Activated naive CD4-positive, alpha-beta T cell (primary cell): ENCODE measurements around the gene EFCAB12.
"Not testable (repeated sequence)": the region's sequence is repeated elsewhere in the genome, so short reads cannot be mapped to it uniquely, and the experiment has no call there.

Experiments used
- DNase-seq, 4 experiments: peaks; one replicate each; lab custom pipeline; 2025; lab: John Stamatoyannopoulos, UW

The EFCAB12 gene

DNA sequence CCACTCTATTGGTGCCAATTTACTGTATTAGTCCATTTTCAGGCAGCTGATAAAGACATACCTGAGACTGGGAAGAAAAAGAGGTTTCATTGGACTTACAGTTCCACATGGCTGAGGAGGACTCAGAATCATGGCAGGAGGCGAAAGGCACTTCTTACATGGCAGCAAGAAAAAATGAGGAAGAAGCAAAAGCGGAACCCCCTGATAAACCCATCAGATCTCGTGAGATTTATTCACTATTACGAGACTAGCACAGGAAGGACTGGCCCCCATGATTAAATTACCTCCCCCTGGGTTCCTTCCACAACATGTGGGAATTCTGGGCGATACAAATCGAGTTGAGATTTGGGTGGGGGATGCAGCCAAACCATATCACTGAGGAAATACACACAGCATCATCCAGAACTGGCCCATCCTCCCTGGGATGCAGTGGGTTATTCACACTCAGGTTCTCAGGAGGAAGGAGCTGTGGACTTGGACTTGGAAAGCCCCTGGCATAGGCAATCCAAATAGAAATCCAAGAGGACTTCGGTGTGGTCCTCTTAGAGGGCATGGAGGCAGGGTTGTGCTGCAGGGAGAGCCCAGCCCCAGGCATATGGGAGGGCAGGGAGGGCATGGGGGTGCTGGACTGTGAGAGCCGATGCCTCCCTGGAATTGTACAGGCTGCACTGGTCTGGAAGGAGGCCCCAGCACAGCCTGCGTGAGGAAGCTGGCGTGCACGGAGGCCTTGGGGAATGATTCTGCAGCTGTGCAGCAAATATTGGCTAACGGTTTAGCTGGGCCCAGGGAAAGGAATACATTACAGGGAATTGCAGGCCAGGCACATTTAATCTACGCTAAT, 62.9 kb downstream of the EFCAB12 start:
- DNase-seq, result no peak

DNA sequence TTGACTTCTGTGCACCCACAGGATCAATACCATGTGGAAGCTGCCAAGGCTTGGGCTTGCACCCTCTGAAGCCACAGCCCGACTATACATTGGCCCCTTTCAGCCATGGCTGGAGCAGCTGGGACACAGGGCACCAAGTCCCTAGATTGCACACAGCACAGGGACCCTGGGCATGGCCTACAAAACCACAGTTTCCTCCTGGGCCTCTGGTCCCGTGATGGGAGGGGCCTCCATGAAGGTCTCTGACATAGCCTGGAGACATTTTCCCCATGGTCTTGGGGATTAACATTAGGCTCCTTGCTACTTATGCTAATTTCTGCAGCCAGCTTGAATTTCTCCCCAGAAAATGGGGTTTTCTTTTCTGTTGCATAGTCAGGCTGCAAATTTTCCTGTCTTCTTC, 63.6 kb downstream of the EFCAB12 start:
- not testable (repeated sequence) for DNase-seq

DNA sequence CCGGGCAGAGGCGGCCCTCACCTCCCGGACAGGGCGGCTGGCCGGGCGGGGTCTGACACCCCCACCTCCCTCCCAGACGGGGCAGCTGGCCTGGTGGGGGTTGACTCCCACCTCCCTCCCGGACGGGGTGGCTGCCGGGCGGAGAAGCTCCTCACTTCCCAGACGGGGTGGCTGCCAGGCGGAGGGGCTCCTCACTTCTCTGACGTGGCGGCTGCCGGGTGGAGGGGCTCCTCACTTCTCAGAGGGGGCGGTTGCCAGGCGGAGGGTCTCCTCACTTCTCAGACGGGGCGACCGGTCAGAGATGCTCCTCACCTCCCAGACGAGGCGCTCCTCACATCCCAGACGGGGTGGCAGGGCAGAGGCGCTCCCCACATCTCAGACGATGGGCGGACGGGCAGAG, 65.1 kb downstream of the EFCAB12 start:
- not testable (repeated sequence) for DNase-seq

DNA sequence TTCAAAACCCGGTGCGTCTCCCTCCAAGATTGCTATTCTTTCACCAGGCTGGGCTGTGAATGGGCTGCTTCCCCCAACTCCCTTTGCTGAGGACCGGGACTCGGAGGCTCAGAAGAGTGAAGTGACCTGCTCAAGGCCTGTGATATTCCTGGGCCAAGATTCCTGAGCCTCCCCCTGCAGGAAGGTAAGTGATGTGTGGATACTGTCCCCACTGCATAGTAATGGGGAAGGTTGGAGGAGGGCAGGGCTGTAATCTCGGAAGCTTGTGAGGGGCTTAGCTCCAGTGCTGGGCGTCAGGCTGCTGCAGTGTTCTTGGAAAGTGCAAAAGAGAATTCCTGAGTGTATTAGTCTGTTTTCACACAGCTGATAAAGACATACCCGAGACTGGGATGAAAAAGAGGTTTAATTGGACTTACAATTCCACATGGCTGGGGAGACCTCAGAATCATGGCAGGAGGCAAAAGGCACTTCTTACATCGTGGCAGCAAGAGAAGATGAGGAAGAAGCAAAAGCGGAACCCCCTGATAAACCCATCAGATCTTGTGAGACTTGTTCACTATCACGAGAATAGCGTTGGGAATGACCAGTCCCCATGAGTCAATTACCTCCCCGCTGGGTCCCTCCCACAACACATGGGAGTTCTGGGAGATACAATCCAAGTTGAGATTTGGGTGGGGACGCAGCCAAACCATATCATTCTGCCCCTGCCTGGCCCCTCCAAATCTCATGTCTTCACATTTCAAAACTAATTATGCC, 67.6 kb downstream of the EFCAB12 start:
- no peak for DNase-seq

DNA sequence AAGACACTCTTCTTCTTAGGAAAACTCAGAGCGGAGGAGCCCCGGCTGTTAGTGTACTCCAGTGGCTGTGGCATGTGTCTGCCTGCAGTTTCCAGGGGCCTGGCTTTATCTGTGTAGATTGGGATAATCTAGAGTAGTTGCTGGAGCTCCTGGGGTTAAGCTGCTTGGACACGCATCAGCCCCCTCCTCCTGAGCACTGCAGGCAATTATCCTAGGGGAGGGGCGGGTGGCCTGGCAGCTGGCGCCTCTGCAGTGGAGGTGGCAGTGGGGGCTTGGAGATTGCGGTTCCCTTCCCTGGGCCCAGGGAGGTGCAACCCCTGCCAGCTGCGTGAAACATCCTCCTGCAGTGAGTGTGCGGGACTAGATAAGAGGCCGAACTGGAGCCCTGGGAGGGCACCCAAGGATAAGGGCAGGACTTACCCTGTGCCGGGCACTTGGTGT, 68.2 kb downstream of the EFCAB12 start:
- DNase-seq, result no peak

DNA sequence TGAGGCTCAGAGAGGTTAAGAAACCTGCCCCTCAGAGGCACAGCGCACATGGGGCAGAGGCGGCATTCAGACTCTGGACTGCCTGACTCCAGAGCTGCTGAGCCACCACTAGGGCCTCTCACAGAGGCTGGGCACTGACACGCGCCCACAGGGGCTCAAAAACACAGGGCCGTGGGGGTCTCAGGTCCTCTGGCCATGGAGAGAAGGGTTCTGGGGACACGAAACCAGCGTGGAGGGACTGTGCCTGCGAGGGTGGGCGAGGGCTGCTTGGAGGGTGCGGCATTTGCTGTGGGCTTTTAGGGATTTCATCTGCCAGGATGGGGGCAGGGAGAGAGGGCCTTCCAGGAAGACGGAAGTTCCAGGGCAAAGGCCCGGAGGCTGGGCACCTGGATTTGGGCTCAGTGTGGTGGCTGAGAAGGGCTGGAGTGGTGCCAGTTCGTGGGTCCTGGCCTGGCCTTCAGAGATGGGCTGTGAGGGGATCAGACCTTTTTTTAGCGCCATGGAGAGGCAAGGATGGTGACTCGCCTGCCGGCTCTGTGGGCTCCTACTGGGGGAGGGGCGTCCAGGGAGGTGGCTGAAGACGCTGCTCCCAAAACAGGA, 69.6 kb downstream of the EFCAB12 start:
- no peak for DNase-seq

DNA sequence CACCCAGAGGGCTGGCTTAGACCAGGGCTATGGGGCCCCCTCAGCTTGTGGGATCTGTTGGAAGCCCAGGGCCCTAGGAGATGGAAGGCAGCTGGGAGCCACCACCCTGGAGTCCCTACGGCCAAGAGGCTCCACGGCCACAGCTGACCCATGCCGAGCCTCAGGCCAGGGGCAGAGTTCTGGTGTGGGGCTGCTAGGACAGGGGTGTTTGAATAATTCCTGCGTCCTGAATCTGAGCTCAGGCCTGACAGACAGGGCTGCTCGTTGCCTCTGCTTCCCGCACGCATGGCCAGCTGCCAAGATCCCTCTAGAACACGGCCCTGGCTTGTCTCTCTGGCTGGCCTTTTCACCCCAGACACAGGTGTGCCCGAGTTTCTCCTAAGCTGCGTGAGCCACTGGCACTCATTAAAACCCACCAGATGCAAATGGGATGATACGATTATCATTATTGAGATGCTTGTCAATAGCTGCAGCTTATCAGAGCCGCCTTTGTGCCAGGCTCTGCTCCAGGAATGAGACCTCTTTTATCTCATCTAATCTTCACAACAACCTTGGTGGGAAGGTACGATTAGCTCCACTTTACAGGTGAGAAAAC, 70.2 kb downstream of the EFCAB12 start:
- DNase-seq, result no peak

DNA sequence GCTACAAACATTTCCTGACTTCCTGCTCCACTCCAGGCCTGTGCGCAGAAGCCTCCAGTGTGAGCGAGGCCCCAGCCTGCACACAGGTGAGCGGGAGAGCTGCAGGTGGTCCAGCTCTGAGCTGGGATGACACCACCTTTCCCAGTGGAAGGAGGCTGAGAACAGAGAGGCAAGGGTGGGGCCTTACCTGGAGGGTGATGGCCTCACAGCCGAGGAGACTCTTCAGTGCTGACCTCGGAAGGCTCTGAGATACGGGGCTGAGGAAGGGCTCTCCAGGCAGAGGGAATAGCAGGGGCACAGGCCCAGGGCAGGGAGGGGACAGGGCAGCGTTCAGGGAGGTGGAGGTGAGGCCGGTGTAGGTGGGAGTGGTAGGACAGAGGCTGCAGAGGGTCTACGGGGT, 70.8 kb downstream of the EFCAB12 start:
- DNase-seq, result no peak

DNA sequence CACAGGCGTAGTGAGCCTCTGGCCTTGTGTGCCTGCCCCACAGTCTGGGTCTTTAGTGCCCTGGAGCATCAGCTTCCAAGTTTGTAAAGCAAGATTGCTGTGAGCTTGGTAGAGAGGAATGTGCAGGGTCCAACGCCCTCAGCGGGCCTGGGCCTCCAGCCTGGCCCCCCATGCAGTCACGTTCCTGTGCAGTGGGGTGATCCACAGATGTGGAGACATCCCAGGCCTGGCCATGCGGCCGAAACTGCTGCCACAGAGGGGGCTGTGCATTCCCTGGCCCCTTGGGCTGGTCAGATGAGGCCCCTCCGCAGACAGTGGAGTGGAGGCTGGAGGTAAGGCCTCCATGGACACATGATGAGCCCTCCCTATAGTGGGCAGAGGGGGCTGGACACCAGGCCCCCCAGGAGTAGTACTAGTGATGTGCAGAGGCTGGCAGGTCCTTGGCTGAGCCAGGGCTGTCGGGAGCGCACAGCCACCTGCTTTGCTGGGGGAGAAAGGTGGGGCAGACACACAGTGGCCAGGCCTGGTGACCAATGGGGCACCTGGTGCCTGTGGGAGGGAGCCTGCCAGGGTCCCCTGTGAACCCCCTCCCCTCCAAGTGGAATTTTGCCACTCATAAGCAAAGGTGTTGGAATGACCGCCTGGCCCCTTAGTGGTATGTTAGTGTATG, 71.5 kb downstream of the EFCAB12 start:
- no peak for DNase-seq

DNA sequence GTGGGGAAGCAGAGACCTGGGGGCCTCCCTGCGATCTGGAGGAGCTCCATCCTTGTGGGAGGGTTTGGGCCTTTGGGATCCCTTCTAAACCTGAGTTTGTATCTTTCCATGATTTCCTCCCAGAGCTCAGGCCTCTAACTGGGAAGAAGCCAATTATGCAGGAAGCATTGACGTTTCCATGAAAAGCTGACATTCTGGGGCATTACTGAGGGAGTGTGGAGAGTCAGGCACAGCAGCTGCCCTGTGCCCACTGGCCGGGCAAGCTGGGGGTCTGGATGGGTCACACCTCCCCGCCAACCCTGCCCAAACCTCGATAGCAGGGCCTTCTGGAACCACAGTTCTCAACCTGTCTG, 74.9 kb downstream of the EFCAB12 start:
- DNase-seq, result no peak

DNA sequence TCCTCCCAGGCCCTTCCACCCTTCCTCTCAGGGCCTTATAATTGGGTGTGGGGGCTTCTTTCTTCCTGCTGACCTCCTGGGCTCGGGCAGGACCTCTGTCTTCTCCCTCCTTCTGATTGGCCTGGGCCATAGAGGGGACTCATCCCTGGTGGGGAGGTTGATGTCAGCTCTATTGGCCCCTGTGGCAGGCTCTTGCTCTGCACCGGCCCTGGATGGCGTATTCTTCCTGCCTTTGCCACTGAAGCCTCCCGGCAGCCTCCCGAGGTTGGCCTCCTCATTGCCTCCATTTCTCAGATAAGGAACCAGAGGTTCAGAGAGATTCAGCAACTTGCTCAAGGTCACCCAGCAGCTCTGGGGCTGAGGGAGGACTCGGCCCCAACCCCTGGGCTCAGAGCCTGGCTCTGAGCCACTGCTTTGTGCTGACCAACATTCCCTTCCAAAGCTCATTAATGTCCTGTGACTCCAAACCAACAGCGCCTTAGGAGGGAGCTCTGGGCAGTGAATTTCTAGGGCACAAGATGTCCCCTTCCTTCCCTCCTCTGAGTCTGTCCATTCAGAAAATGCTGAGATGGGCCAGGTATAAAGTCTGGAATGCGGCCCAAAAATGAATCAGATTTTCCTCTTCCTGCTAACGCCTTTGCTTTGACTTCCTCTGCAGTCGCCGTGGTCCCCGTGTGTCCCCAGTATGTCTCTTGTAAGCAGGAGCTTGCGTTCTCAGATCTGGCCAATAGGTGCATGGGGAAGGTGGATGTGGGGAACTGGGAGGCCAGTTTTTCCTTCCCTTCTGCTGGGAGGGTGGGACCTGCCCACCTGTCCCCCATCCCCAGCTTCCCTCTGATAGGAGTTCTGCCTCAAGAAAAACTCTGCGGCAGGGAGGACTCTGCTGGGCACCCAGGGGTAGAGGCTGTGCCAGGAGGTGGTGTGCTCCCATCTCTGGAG, 75.5 kb downstream of the EFCAB12 start:
- no peak for DNase-seq

DNA sequence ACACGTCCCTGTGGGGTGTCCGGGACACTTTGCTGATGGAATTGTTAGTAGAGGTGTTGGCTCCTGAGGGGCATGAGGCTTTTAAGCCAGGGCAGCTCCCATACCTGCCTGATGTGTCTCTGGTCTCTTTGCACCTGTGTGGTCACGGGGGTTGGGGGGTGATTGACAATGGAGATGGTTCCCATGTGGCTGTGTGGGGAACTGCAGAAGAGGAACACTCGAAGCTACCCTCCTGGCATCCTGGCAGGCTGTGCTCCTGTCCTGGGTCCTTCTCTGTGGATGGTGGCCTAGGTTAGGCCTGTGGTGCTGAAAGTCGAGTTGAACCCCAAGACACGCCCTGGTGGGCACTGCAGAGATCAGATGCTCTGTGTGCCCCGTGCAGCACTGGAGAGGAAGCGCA, 76.4 kb downstream of the EFCAB12 start:
- no peak for DNase-seq
